GM18867 (cell line): Measurements from ENCODE around the gene MRPL9.
"Not testable (repeated sequence)": the region's sequence is repeated elsewhere in the genome, so short reads cannot be mapped to it uniquely, and the experiment has no call there.

Experiments
- ATAC-seq: cut with Tn5 transposase; IDR thresholded peaks from one replicate; pipeline ENCODE4 v1.9.1; 2021; ENCODE audit warnings: mild to moderate bottlenecking, moderate library complexity; ENCODE audit not compliant: unreplicated experiment

The MRPL9 gene

GRCh38 chr1:151787689-151788088, 24.4 kb upstream of the MRPL9 start:
- ATAC-seq, result no peak

- no peak for ATAC-seq
Observed at GRCh38 chr1:151783796-151784195, 20.5 kb upstream of the MRPL9 start.

GRCh38 chr1:151782741-151783140, 19.4 kb upstream of the MRPL9 start:
- ATAC-seq, result no peak

GRCh38 chr1:151782026-151782425, 18.7 kb upstream of the MRPL9 start:
- not testable (repeated sequence) for ATAC-seq

- not testable (repeated sequence) for ATAC-seq
Observed at GRCh38 chr1:151780736-151781135, 17.4 kb upstream of the MRPL9 start.

DNA sequence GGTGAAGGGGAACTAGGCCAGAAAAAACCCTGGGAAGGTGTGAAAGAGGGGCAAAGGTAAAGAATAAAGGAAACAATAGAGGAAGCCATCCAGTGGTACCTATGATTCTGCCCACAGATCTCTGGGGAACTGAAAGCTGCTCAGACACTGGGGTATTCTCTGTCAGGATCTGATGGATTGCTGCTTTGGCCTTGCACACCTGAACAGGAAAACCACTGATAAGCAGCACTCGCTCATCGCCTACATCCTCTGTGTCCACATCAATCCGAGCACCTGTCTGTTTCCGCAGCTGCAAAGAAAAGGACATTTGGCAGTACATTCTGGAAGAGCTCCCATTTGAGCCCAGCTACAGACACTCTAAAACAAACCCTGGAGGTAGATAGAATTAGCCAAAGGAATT, 16.6 kb upstream of the MRPL9 start:
- ATAC-seq, result no peak

GRCh38 chr1:151777317-151777716, 14.0 kb upstream of the MRPL9 start:
- no peak for ATAC-seq

- ATAC-seq, result no peak
Observed at GRCh38 chr1:151776665-151777062, 13.4 kb upstream of the MRPL9 start.

DNA sequence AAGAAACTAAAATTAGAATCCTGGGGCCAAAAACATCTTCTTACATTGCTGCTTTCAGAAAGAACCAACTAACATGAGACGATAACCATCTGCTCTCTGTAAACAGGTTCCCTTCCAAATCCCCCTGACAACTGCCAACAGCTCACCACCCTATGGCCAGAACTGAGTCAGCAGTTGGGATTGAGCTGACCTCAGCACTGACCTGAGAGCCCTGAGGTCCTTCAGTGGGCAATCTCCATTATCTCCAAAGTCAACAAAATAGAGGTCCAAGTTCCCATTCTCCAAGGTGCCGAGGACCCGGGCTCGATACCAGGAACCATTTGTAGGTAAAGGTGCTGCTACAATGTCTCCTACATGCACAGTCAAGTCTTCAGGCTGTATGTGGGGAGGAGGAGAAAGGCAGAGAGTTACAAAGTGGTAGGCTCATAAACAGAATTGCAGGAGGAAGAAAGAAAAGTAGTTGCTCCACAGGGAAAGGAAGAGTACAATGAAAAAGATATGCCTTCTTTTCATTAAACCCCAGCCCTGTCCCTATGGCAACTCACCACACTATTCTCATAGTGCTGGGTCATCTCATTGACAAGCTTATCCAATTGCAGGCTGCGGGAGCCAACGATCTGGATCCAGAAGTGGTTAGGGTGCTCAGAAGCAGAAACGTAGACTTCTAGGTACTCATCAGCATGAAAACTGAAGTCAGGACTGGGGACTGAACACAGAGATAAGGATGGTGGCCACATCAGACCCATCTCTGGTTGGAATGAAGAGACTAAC, 12.8 kb upstream of the MRPL9 start:
- no peak for ATAC-seq

GRCh38 chr1:151774256-151774922, 11.1 kb upstream of the MRPL9 start:
- no peak for ATAC-seq

- ATAC-seq, result no peak
Observed at GRCh38 chr1:151773702-151774101, 10.4 kb upstream of the MRPL9 start.

GRCh38 chr1:151769270-151769669, 6.0 kb upstream of the MRPL9 start:
- ATAC-seq, result not testable (repeated sequence)

DNA sequence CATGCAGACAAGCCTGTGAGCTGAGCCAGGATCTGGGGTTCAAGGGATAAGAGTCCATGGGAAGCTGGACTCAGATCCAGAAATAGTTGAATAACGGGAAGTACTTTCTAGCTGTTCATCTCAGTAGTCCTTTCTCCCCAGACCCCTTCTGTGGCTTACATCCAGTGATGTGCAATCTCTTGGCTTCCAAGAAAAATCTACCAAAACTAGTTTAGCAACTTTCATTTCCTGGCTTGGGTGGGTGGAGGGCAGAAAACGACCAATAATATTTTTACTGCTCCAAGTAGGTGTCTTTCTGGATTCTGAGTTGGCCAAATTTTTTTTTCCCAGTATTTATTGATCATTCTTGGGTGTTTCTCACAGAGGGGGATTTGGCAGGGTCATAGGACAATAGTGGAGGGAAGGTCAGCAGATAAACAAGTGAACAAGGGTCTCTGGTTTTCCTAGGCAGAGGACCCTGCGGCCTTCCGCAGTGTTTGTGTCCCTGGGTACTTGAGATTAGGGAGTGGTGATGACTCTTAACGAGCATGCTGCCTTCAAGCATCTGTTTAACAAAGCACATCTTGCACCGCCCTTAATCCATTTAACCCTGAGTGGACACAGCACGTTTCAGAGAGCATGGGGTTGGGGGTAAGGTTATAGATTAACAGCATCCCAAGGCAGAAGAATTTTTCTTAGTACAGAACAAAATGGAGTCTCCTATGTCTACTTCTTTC, 5.2 kb upstream of the MRPL9 start:
- not testable (repeated sequence) for ATAC-seq

DNA sequence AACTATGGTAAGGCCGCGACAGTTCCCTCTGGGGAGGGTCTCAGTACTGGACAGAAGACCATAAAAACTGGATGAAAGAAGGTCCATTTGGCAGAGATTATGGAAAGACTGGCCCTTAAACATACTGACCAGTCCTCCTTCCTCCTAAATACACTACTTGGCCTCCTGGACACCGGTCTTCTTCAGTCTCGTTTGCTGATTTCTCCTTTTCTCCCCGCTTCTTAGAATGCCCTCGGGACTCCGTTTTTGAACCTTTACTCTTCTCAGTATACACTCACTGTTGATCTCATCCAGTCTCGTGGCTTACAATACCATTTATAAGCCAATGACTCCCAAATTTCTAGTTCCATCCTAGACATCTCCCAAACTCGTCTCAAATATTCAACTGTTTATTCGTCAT, 694 bp upstream of the MRPL9 start:
- ATAC-seq, result no peak

DNA sequence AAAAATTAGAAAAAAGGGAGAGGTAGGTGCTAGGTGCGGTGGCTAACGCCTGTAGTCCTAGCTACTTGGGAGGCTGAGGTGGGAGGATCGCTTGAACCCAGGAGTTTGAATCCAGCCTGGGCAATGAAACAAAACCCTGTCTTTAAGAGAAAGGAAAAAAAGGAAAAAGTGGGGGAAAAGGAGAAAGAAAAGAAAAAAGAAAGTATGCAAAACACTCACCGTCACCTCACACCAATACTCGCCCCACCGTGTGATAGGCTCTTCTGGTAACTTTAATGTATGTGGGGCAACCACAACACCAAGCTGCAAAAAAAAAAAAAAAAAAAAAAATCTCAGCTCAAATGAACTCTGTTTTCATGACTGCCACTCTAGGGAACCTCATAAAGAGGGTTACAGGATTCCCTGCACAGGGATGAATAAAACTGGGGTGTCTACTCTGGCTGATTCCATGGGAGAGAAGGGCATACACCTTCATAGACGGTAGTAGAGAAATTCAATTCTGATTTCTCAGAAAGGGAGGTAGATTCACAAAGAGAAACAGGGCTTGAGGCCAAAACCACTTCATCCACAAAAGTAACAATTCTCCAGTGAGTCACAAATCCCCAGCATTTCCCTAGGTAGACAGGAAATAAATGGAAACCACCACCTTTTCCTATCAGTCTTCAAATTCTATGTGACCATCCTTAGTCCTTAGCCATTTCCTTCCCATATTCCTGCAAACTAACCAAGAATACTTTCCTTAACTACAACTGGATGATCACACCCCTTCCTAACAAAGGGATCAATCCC, 2.5 kb downstream of the MRPL9 start:
- ATAC-seq, result no peak

DNA sequence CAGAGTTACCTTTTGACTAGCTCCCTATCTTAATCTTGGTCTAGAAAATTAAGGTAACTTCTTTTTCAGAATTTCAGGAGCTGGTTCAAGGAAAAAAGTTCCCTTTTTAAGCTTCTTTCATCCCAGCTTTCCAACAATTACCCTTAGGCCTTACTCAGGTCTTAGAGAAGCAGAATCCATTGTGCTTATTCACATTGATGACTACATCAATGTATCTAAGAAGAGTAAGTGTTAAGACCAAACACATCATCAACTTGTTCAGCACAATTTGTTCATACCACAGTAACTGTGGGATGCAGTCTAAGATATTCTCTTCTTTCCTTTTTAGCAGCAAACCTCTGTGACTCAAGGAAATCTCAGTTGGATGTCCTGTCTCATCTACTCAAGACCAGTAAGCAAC, 4.1 kb downstream of the MRPL9 start:
- no peak for ATAC-seq

DNA sequence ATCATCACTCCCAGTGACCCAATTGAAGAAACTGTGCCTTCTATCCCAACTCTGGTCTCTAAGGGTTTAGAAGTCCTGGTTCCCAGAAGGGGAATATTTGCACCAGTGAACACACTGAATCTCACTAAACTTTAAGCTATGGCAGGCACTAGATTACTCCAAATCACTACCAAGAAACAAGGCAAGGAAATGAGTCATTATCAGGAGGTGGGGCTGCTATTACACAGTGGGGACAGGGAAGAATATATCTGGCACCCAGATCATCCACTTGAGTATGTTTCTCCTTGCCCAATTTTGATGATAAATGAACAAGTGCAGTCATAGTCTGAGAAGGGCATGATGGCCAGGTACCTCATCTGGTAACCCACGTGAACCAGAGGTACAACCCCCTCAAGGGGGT, 7.0 kb downstream of the MRPL9 start:
- no peak for ATAC-seq

DNA sequence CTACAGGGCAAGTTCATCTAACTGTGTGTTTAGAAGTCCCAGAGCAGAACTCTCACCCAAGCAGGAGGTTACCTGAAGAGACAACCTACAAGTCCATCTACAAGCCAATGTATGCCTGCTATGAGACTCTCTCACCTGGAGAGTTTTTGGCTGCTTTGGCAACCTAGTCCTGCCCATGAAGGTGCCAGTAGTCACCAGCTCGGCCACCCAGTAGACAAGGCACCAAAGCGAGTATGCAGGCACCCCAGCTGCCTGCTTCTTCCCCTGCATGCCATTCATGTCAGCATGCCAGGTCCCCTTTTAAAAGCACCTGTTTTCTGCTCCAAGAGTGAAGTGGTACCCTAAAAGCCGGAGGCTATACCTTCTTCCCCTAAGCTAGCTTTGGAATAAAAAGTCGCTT, 21.8 kb downstream of the MRPL9 start:
- ATAC-seq, result no peak

- no peak for ATAC-seq
Observed at GRCh38 chr1:151739590-151740355, 23.5 kb downstream of the MRPL9 start.

DNA sequence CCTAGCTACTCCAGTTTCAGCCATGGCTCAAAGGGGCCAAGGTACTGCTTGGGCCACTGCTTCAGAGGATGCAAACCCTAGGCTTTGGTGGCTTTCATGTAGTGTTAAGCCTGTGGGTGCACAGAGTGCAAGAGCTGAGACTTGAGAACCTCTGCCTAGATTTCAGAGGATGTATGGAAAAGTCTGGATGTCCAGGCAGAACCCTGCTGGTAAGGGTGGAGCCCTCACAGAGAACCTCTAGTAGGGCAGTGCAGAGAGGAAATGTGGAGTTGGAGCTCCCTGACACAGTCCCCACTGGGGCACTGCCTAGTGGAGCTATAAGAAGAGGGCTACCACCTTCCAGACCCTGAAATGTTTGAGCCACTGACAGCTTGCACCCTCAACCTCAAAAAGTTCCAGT, 25.8 kb downstream of the MRPL9 start:
- ATAC-seq, result no peak
